Spleen (tissue), 11 donors: ENCODE data around the gene HACD4. TPM values are rescaled to one million over a fixed set of nuclear protein-coding genes. Genes with fewer than 3 reads are reported as not detected.

Experiments
- DNase-seq: peaks from one replicate; pipeline ENCODE4 v3.0.0-alpha.2; 2020
- H3K27ac ChIP-seq, 8 donors: fragments of 200-600 bp; sonication (generic) in 7 of 8; 1 replicate in 4 of 8; 2 replicates in 4 of 8; pipeline versions ENCODE4 v1.5.0 to v1.8.0; 2016 to 2021; ENCODE audit warnings: inconsistent platforms in 4 of 8, mild to moderate bottlenecking in 4 of 8, moderate library complexity in 1 of 8
- H3K27me3 ChIP-seq, 7 donors: fragments of 200-600 bp; sonication (generic) in 6 of 7; replicated peaks in 1 of 7; 1 replicate in 4 of 7; 2 replicates in 3 of 7; pipeline versions ENCODE4 v1.5.0 to v1.8.0; 2016 to 2021; ENCODE audit warnings: inconsistent platforms in 3 of 7, mild to moderate bottlenecking in 1 of 7
- H3K36me3 ChIP-seq, 6 donors: fragments of 200-600 bp; sonication (generic) in 5 of 6; 1 replicate in 4 of 6; 2 replicates in 2 of 6; pipeline versions ENCODE4 v1.5.0 to v1.8.0; 2016 to 2021; ENCODE audit warnings: inconsistent platforms in 2 of 6
- H3K4me1 ChIP-seq, 6 donors: fragments of 200-600 bp; sonication (generic) in 5 of 6; 1 replicate in 3 of 6; 2 replicates in 3 of 6; pipeline versions ENCODE4 v1.5.0 to v1.8.0; 2016 to 2021; ENCODE audit warnings: inconsistent platforms in 3 of 6
- H3K4me3 ChIP-seq, 8 donors: fragments of 200-600 bp; sonication (generic) in 7 of 8; 1 replicate in 4 of 8; 2 replicates in 4 of 8; pipeline versions ENCODE4 v1.5.0 to v1.8.0; 2016 to 2021; ENCODE audit warnings: inconsistent platforms in 4 of 8, mild to moderate bottlenecking in 4 of 8, moderate library complexity in 2 of 8
- H3K9me3 ChIP-seq, 8 donors: fragments of 200-600 bp; sonication (generic) in 7 of 8; 1 replicate in 4 of 8; 2 replicates in 4 of 8; pipeline versions ENCODE4 v1.5.0 to v1.8.0; 2016 to 2021; ENCODE audit warnings: inconsistent platforms in 4 of 8
- POLR2A ChIP-seq, 3 donors: fragments of 450-650 bp; IDR thresholded peaks; one replicate each; pipeline ENCODE4 v1.5.1; 2017; ENCODE audit warnings: antibody characterized with exemption in 3 of 3, mild to moderate bottlenecking in 1 of 3
- POLR2AphosphoS5 ChIP-seq, 3 donors: sonication (generic); formaldehyde crosslinking; IDR thresholded peaks; one replicate each; pipeline ENCODE4 v1.5.1; 2017; ENCODE audit warnings: antibody characterized with exemption in 3 of 3
- WGBS, 5 donors: extraction: QIAGEN DNeasy Blood & Tissue Kit in 3 of 5; methylation state at CpG; one replicate each; pipeline versions ENCODE4 v1.1.5 to v1.1.7; 2013 to 2018; 5-methylcytosine and 5-hydroxymethylcytosine counted together
- intact Hi-C: fragments of 100-400 bp; cut with DNase I; formaldehyde crosslinking; loops from one replicate; pipeline ENCODE4 v1.15.0; 2023; ENCODE audit warnings: low total_unique reads
- polyA plus RNA-seq, 3 donors: library from polyadenylated mRNA; stranded (reverse); fragments of 200-250 nt; gene quantifications; one replicate each; pipeline ENCODE4 v1.2.1, GENCODE V29; 2013
- total RNA-seq, 7 donors: library from RNA; depleted of rRNA in 3 of 7; stranded (reverse); fragments of >200 nt in 3 of 7; fragmentation: NEBNext Ultra II Directional in 4 of 7; extraction: Animal tissue kit (Norgen Biotek cat#: 25700) in 4 of 7; gene quantifications; one replicate each; pipeline versions ENCODE4 v1.1.0 to v1.2.1, GENCODE V29; 2016 to 2021
- TF ChIP-seq, protein P1 (sequence below), 11 experiments: fragments of 200-600 bp in 7 of 11; fragments of 450-650 bp in 4 of 11; sonication (generic) in 4 of 11; IDR thresholded peaks in 8 of 11; conservative IDR thresholded peaks in 3 of 11; 1 replicate in 7 of 11; 2 replicates in 4 of 11; pipeline versions ENCODE4 v1.4.0 to v1.8.0; 2016 to 2021; ENCODE audit warnings: antibody characterized with exemption in 11 of 11, inconsistent platforms in 4 of 11, mild to moderate bottlenecking in 1 of 11
- donor health status: healthy with polysubstance abuse.
- donor health status: DM: no; HTN: no; CAD: no; lungs with moderate emphysema.
- donor health status: DM: no; HTN: no; CAD: no.
- donor health status: Bipolar disorder and iron deficiency.
- donor health status: healthy.
- donor health status: DM: no; HTN: no; CAD: no.
- donor health status: DM: yes; HTN: yes; CAD: no.

Gene HACD4
- total and polyA plus RNA-seq, 10 donors = 1.6 to 18.0 (median 7.0) TPM

DNA sequence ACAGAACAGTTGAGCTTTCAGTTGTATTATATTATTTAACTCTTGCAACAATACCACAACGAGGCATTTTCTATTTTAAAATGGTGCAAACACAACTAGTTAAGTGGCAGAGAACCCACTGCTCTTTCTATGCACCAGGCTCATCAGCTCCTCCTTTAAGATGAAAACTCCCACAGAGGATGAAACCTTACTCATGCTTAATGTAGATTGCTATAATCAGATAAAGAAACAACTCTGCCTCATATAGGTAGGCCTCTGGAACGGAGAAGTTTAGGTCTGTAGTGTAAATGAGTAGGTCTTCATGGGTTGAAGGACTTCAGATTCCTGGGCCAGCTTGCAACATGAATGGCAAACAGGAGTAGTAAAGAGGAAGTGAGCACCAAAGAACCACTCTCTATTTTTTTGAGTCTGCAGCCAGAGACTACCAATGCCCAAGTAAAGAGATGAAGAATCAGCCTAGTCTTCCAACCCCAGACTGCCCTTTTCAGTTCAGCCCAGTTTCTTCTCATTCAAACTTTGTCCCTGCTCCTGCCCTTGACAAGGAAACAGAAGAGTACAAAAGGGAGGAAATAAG lies 33.9 kb downstream of the HACD4 start:
- intact Hi-C loops = no loop called here
- peaks cover 0 to 16% (median 12%) of the 10 kb centered on the region in 6 donors for H3K4me1 ChIP-seq
- no peak for DNase-seq
- no peaks in the 10 kb centered on the region for H3K27me3 ChIP-seq
- H3K9me3 ChIP-seq = peaks cover 0 to 20% (median 15%) of the 10 kb centered on the region in 8 donors
- H3K4me3 ChIP-seq = no peak overlapping the region
- peaks cover 0 to 69% (median 0%) of the 10 kb centered on the region in 6 donors for H3K36me3 ChIP-seq
- H3K27ac ChIP-seq = peak overlapping the region in 4 of 8 donors; percentile 5 to 51 (median 22)
- WGBS, 5 donors = 55 to 82% (median 63%) methylated on average over 2 of the region's 2 CpGs
- TF ChIP-seq POLR2A (IDR thresholded peaks at IDR 0.05) (no peak), POLR2AphosphoS5 (IDR thresholded peaks at IDR 0.05) (no peak)

DNA sequence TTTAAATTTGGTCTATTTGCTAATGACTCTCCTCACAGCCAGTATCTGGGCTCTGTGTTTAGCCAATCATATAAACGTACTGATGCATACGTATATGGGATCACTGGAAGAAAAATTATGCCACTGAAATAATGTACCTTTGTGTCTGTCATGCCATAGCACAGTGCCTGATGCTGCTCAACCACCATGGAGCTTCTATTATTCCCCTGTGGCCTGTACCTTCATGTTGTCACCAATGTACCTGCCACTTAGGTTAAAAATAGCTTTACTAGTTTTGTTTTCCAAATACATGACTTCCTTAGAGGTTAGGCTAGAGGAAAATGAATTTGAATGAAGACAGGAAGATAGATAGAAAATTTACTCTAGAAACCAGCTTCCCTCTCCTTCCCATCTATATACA lies 34.6 kb downstream of the HACD4 start:
- H3K36me3 ChIP-seq = peaks cover 0 to 75% (median 0%) of the 10 kb centered on the region in 6 donors
- no peak for TF ChIP-seq POLR2AphosphoS5 (IDR thresholded peaks at IDR 0.05)
- peak overlapping the region in 4 of 8 donors; percentile 5 to 51 (median 28) for H3K27ac ChIP-seq
- H3K4me3 ChIP-seq = no peak overlapping the region
- intact Hi-C loops = no loop called here
- H3K4me1 ChIP-seq = peaks cover 0 to 16% (median 12%) of the 10 kb centered on the region in 6 donors
- H3K27me3 ChIP-seq = no peaks in the 10 kb centered on the region
- peaks cover 0 to 18% (median 15%) of the 10 kb centered on the region in 8 donors for H3K9me3 ChIP-seq
- DNase-seq = no peak
- 73 to 83% (median 76%) methylated on average over 2 of the region's 2 CpGs for WGBS, 5 donors

DNA sequence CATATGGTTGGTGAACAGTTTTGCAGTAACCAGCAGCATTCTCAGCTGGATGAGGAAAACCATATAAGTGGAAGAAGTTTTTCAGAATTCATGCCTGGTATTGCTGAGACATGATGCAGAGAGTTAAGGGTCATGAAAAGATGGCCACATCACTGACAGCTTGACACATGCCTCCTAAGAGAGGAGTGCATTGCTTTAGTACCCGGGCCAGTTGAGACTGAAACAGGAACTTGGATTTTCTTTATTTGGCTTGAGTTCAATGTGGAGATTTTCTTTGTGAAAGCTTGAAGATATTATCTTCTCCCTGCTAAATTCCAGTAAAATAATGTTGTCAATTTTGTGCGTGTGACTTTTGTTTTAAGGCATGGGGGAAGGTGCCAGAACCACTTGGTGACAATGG lies 35.8 kb downstream of the HACD4 start:
- TF ChIP-seq POLR2A (IDR thresholded peaks at IDR 0.05) = no peak
- TF ChIP-seq POLR2AphosphoS5 (IDR thresholded peaks at IDR 0.05) = no peak
- TF ChIP-seq, protein P1, sequence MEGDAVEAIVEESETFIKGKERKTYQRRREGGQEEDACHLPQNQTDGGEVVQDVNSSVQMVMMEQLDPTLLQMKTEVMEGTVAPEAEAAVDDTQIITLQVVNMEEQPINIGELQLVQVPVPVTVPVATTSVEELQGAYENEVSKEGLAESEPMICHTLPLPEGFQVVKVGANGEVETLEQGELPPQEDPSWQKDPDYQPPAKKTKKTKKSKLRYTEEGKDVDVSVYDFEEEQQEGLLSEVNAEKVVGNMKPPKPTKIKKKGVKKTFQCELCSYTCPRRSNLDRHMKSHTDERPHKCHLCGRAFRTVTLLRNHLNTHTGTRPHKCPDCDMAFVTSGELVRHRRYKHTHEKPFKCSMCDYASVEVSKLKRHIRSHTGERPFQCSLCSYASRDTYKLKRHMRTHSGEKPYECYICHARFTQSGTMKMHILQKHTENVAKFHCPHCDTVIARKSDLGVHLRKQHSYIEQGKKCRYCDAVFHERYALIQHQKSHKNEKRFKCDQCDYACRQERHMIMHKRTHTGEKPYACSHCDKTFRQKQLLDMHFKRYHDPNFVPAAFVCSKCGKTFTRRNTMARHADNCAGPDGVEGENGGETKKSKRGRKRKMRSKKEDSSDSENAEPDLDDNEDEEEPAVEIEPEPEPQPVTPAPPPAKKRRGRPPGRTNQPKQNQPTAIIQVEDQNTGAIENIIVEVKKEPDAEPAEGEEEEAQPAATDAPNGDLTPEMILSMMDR (IDR thresholded peaks at IDR 0.05 in 8 of 11, conservative IDR thresholded peaks at IDR 0.05 in 3 of 11) = no peak
- WGBS, 5 donors = 57 to 73% (median 64%) methylated on average over 2 of the region's 2 CpGs
- H3K27ac ChIP-seq = no peak overlapping the region
- H3K36me3 ChIP-seq = peaks cover 0 to 69% (median 0%) of the 10 kb centered on the region in 6 donors
- no peaks in the 10 kb centered on the region for H3K27me3 ChIP-seq
- intact Hi-C loops = no loop called here
- H3K4me3 ChIP-seq = no peak overlapping the region
- peaks cover 0 to 6% (median 4%) of the 10 kb centered on the region in 8 donors for H3K9me3 ChIP-seq
- H3K4me1 ChIP-seq = peaks cover 0 to 17% (median 12%) of the 10 kb centered on the region in 6 donors
- DNase-seq = no peak

DNA sequence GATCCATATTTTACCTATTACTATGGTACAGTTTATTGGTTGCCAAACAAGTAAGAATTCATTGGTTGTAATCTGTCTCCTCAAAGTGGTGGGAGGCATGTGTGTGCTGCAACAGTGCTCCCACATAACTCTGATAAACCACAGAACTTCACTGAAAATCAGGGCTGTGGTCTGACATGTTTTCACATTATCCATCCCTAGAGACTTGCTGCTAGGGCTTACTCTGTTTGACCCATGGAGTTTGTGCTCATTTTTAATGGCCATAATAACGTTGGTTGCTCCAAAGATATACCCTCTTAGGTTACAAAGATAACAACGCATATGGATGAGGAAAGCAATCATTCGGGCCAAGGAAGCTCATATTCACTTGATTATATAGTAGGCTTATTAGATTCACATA lies 37.0 kb downstream of the HACD4 start:
- TF ChIP-seq POLR2A (IDR thresholded peaks at IDR 0.05) (no peak), POLR2AphosphoS5 (IDR thresholded peaks at IDR 0.05) (no peak)
- TF ChIP-seq, protein P1 (IDR thresholded peaks at IDR 0.05 in 8 of 11, conservative IDR thresholded peaks at IDR 0.05 in 3 of 11) = no peak
- Histone ChIP-seq H3K27ac (no peak overlapping the region), H3K9me3 (no peaks in the 10 kb centered on the region), H3K27me3 (no peaks in the 10 kb centered on the region), H3K4me3 (no peak overlapping the region), H3K36me3 (peaks cover 0 to 69% (median 2%) of the 10 kb centered on the region in 6 donors), H3K4me1 (peaks cover 0 to 28% (median 16%) of the 10 kb centered on the region in 6 donors)
- intact Hi-C loops = no loop called here
- WGBS, 5 donors = 87 to 97% (median 91%) methylated on average over 3 of the region's 3 CpGs
- no peak for DNase-seq

DNA sequence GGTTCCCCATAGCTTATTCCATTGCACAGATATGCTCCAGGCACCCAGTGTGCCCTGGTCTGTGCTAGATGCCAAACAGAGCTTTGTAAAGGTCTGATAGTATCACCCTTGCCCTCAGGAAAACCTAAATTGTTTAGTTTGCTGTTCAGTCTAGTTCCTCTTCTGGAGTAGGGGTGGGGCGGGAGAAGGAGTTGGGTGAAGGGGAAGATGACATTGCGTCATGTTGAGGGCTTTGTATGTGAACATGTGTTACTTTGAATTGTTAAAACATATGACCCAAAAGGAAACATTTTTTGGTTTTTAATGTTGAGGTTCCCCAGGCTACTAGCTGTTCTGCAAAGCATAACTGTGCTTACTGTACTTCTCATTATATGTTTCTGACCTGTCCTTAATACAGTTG lies 40.6 kb downstream of the HACD4 start:
- peak; percentile 68 for DNase-seq
- Histone ChIP-seq H3K27me3 (no peaks in the 10 kb centered on the region), H3K27ac (peak overlapping the region in 7 of 8 donors; percentile 58 to 89 (median 75)), H3K36me3 (peaks cover 0 to 69% (median 2%) of the 10 kb centered on the region in 6 donors), H3K9me3 (no peaks in the 10 kb centered on the region), H3K4me1 (peaks cover 0 to 12% (median 3%) of the 10 kb centered on the region in 6 donors), H3K4me3 (peak overlapping the region in 1 of 8 donors; percentile 30)
- intact Hi-C loops = no loop called here
- 46 to 83% (median 73%) methylated on average over 2 of the region's 2 CpGs for WGBS, 5 donors
- TF ChIP-seq POLR2AphosphoS5 (IDR thresholded peaks at IDR 0.05) = peak in 1 of 3 donors; percentile 46
- no peak for TF ChIP-seq POLR2A (IDR thresholded peaks at IDR 0.05)
